HPDE6-E6E7 (cell line): Measurements from ENCODE around the gene RFLNA.

Experiments
- DNase-seq: peaks from one replicate; pipeline ENCODE4 v3.0.0; 2011; ENCODE audit warnings: missing footprints; ENCODE audit errors: extremely low spot score

The RFLNA gene

GRCh38 chr12:124336742-124337520 lies 42.0 kb downstream of the RFLNA start:
- DNase-seq, result no peak

- no peak for DNase-seq
These were observed 42.7 kb downstream of the RFLNA start for GRCh38 chr12:124337622-124338021.

DNA sequence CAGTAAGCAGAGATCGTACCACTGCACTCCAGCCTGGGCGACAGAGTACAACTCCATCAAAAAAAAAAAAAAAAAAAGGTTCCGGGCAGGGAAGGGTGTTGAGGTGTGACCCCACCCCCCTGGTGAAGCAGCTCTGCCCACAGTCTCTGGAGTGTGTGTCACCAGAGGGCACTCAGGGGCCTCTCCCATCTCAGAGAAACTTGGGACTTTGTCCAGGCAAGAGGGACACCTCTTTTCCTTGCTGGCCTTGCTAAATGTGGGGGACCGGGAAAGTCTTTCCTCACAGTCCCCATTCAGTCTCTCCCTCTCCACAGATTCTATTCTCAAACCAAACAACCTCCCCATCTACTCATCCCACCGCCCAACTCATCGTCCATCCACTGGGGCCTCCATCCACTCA lies 43.6 kb downstream of the RFLNA start:
- no peak for DNase-seq

DNA sequence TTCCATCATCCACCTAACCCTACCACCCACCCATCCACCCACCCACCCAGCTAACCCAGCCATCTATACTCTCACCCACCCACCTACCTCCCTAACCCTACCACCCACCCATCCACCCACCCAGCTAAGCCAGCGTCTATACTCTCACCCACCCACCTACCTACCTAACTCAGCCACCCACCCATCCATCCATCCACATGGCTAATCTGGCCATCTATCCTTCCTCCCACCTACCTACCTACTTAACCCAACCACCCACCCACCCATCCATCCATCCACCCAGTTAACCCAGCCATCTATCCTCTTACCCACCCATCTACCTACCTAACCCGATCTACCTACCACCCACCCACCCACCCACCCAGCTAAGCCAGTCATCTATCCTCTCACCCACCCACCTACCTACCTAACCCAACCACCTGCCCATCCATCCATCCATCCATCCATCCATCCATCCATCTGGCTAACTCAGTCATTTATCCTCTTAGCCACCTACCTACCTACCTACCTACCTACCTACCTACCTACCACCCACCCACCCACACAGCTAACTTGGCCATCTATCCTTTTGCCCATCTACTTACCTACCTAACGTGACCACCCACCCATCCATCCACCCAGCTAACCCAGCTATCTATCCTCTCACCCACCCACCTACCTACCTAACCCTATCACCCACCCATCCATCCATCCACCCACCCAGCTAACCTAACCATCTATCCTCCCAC lies 44.1 kb downstream of the RFLNA start:
- no peak for DNase-seq

DNA sequence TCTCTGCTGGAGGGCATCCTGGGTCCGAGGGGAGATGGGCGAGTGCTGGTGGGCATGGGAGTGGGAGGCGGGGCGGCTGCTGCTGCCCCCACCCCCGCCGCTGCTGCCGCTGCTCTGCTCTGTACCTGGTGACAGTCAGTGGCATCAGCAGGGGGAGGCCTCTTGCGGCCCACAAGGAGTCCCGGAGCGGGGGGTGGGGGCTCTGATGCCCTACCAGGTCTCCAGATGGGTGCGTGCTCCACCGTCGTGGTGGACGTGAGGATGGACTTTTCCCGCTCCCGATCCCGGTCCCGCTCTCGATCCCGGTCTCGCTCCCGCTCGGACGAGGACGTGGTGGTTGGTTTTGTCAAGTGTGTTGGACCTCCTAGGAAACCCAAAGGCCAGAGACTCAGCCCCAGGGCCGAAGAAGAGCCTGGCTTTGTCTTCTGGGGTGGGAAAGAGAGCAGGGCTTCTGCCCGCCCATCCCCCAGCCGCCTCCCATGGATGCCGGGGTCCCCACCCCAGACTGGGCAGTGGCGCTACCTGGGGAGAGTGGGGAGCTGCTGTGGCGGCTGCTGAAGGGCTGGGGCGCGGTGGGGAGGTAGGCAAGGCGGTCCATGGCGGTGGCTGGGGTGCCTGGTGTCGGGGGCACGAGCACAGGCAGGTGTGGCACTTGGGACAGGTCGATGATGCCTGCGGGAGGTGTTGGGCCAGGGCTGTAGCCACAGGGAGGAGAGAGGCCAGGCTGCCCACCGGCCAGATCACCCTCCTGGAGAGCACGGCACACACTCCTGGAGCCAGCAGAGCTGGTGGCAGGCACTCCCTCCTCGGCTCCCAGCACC lies 45.4 kb downstream of the RFLNA start:
- DNase-seq, result no peak

GRCh38 chr12:124341645-124342069 lies 46.8 kb downstream of the RFLNA start:
- no peak for DNase-seq

DNA sequence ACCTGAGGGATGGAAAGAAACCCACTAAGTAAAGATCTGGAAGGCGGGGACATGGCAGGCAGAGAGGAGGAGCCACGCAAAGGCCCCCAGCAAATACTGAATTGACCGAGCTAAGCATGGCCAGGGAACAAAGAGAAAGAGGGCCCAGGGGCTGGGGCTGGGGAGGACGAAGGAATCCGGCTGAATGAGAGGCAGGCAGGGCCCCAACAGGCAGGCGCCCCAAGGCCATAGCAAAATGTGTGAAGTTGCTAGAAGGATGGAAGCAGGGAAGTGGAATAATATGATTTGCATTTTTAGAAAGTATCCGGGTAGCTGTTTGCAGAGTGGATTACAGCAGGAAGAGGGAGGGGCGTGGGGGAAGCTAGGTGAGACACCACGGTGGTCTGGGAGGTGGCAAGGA lies 49.1 kb downstream of the RFLNA start:
- no peak for DNase-seq

DNA sequence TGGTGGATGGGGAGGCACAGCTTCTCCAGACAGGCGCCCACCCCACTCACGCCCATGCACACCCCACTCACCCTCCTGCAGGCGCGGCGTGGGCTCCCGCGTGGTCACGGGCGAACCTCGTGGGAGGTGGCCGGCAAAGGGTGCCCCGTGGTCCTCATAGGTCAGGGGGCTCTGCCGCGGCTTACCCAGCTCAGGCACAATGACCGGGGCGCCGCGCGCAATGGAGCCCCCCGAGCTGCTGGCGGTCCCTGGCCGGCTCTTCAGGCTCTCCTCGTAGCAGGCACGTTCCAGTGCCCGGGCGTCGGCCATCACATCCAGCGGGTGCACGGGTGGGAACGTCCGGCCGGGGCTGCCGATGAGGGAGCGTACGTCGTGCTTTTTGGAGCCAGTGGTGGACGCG lies 49.6 kb downstream of the RFLNA start:
- DNase-seq, result no peak

- no peak for DNase-seq
These were observed 50.9 kb downstream of the RFLNA start for GRCh38 chr12:124345795-124346194.

DNA sequence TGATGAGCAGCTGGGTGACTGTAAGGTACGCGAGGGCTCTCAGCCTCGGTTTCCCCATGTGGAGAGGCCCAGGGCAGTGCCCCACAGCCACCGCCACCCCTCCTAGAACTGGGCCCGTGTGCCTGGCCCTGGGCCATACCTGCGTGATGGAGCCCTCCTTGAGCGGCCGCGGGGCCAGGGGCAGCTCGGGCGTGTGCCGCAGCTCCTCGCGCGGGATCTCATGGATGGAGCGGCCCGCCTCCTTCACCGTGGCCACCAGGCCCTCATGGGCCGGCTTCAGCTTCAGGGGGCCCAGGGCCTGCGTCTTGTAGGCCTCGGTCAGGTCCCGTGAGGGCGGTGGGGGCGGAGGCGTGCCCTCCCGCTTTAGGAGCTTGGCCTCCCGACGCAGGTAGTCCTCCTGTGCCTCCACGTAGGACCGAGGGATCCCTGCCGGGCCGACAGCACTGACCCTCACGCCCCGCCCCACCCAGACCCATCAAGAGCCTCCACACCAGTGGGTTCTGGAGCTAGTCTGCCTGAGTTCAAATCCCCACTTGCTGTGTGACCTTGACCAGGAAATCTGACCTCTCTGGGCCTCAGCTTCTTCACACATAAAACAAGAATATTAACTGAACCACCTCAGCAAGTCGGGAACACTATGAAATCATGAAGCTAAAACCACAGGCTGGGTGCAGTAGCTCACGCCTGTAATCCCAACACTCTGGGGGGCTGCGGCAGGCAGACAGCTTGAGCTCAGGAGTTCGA lies 51.7 kb downstream of the RFLNA start:
- no peak for DNase-seq

- no peak for DNase-seq
These were observed 52.4 kb downstream of the RFLNA start for GRCh38 chr12:124347335-124347734.

GRCh38 chr12:124347805-124348658 lies 53.1 kb downstream of the RFLNA start:
- no peak for DNase-seq

GRCh38 chr12:124348659-124349380 lies 53.9 kb downstream of the RFLNA start:
- DNase-seq, result no peak

DNA sequence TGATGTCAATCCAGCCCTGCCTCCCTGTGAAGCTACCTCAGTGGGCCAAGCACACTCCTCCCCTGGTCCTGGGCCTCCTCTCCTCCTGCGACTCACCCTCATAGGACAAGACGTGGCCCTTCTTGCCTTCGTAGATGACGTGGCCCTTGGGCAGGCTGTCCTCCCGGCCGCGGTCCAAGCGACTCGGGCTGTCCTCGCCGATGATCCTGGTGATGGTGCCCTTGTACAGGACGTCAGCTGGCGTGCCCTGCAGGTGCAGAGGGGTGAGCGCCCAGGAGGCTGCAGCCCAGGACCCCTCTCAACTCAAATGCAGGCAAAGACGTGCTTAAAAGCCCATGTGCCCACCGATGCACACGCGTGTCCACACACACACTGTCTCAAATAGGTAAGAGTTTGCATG lies 55.6 kb downstream of the RFLNA start:
- DNase-seq, result no peak

DNA sequence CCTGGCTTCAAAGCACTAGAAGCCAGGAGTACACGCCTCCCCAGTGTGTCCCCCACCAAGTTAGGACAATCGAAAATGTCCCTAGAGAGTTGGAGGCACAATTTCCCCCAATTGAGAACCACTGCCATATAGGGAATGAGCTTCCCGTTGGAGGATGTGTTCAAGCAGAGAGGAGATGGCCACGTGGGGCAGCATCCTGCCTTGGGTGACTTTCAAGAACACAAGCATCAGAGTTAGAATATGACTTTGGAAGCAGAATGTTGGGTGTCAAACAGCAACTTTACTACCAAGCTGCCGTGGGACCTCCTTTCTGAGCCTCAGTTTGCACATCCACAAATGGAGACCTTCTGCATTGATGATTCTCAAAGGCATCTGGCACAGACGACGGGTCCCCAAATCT lies 56.5 kb downstream of the RFLNA start:
- DNase-seq, result no peak

DNA sequence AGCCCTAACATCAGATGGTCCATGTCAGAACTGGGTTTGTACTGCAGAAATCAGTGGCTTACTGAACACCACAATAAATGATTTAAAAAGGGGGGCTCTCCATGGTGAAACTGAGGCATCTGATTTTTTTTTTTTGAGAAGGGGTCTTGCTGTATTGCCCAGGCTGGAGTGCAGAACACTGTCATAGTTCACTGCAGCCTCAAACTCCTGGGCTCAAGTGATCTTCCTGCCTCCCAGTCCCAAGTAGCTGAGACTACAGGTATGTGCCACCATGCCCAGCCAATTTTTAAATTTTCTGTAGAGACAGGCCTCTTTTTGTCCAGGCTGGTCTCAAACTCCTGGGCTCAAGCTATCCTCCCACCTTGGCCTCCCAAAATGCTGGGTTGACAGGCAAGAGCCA lies 57.4 kb downstream of the RFLNA start:
- DNase-seq, result no peak

DNA sequence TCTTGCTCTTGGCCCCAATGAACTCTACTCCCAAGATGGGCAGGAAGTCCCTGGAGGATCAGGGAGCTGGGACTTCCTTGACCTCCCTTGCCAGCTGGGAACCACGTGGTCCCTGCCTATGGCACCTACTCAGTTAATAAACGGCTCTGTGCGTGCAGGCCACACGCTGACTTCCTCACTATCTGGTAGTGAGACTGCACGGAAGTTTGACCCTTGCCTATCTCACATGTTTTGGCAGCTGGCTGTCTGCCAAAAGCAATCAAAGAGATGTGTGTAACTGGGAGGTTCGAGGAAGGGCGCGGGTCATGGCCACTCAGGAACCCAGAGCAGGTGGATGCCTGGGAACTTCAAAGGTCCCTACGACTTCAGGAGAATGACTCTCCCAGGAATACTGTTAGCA lies 57.9 kb downstream of the RFLNA start:
- DNase-seq, result no peak

GRCh38 chr12:124354400-124354799 lies 59.5 kb downstream of the RFLNA start:
- no peak for DNase-seq

DNA sequence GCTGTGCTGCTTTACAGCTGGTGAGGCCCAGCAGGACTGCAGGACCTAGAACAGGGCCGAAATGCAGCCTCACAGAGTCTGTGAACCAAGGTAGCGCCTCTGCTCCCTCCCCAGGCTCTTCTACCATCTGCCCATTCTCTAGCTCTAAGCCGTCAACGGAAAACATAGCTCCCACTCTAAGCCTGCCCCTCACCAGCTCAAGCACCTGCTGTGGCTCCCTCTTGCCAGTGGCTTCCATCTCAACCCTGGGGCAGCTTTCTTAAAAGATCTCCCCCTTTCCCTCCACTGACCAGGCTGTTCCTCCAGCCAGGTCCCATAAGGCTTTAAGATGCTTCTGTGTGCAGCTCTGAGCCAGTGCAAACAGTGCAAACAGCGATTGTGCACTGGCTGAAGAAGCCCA lies 61.3 kb downstream of the RFLNA start:
- DNase-seq, result no peak

GRCh38 chr12:124357616-124358015 lies 62.7 kb downstream of the RFLNA start:
- no peak for DNase-seq
